ENCODE data around the gene SV2B.
A peak's percentile ranks its signal among the peaks of the same experiment; 100 is the strongest.

SV2B gene

GRCh38 chr15:91222052-91222451 lies 122.0 kb downstream of the SV2B start:
- Histone ChIP-seq H3K9ac (no peak overlapping the region), H3K27ac (no peak overlapping the region), H3K36me3 (ENCODE audit: insufficient read depth) (no peaks in the 10 kb centered on the region), H2AFZ (ENCODE audit: low read depth) (no peak overlapping the region), H3K4me2 (no peak overlapping the region), H3K4me1 (ENCODE audit: low read depth, poor library complexity, severe bottlenecking) (no peaks in the 10 kb centered on the region), H4K20me1 (ENCODE audit: insufficient read depth) (no peaks in the 10 kb centered on the region), H3K27me3 (ENCODE audit: insufficient read depth, low read depth) (no peaks in the 10 kb centered on the region), H3K4me3 (IDR thresholded peaks at IDR 0.05; ENCODE audit: insufficient read depth, low read depth, low read length) (no peak overlapping the region), H3K79me2 (ENCODE audit: insufficient read depth, low read depth) (no peaks in the 10 kb centered on the region)
- TF ChIP-seq CTCF (conservative IDR thresholded peaks at IDR 0.05; ENCODE audit: low read depth, low read length) = no peak

- no peak overlapping the region for H3K4me2 ChIP-seq
- no peak overlapping the region for H3K9ac ChIP-seq
- H3K27ac ChIP-seq = no peak overlapping the region
- H3K27me3 ChIP-seq (ENCODE audit: insufficient read depth, low read depth) = no peaks in the 10 kb centered on the region
- H3K36me3 ChIP-seq (ENCODE audit: insufficient read depth) = no peaks in the 10 kb centered on the region
- no peak for TF ChIP-seq CTCF (conservative IDR thresholded peaks at IDR 0.05; ENCODE audit: low read depth, low read length)
- H3K4me1 ChIP-seq (ENCODE audit: low read depth, poor library complexity, severe bottlenecking) = no peaks in the 10 kb centered on the region
- no peak overlapping the region for H2AFZ ChIP-seq (ENCODE audit: low read depth)
- H3K79me2 ChIP-seq (ENCODE audit: insufficient read depth, low read depth) = no peaks in the 10 kb centered on the region
- H4K20me1 ChIP-seq (ENCODE audit: insufficient read depth) = no peaks in the 10 kb centered on the region
- no peak overlapping the region for H3K4me3 ChIP-seq (IDR thresholded peaks at IDR 0.05; ENCODE audit: insufficient read depth, low read depth, low read length)
Observed at GRCh38 chr15:91223863-91224262, 123.8 kb downstream of the SV2B start.

- H3K79me2 ChIP-seq (ENCODE audit: insufficient read depth, low read depth) = no peaks in the 10 kb centered on the region
- no peaks in the 10 kb centered on the region for H3K27me3 ChIP-seq (ENCODE audit: insufficient read depth, low read depth)
- TF ChIP-seq CTCF (conservative IDR thresholded peaks at IDR 0.05; ENCODE audit: low read depth, low read length) = peak; percentile 79
- no peak overlapping the region for H3K4me3 ChIP-seq (IDR thresholded peaks at IDR 0.05; ENCODE audit: insufficient read depth, low read depth, low read length)
- no peak overlapping the region for H2AFZ ChIP-seq (ENCODE audit: low read depth)
- no peaks in the 10 kb centered on the region for H3K36me3 ChIP-seq (ENCODE audit: insufficient read depth)
- H3K4me1 ChIP-seq (ENCODE audit: low read depth, poor library complexity, severe bottlenecking) = no peaks in the 10 kb centered on the region
- no peak overlapping the region for H3K27ac ChIP-seq
- H3K4me2 ChIP-seq = no peak overlapping the region
- H4K20me1 ChIP-seq (ENCODE audit: insufficient read depth) = no peaks in the 10 kb centered on the region
- no peak overlapping the region for H3K9ac ChIP-seq
Observed at GRCh38 chr15:91224755-91225380, 124.8 kb downstream of the SV2B start.

- Histone ChIP-seq H3K79me2 (ENCODE audit: insufficient read depth, low read depth) (no peaks in the 10 kb centered on the region), H3K4me3 (IDR thresholded peaks at IDR 0.05; ENCODE audit: insufficient read depth, low read depth, low read length) (no peak overlapping the region), H4K20me1 (ENCODE audit: insufficient read depth) (no peaks in the 10 kb centered on the region), H2AFZ (ENCODE audit: low read depth) (no peak overlapping the region), H3K4me1 (ENCODE audit: low read depth, poor library complexity, severe bottlenecking) (no peaks in the 10 kb centered on the region), H3K4me2 (no peak overlapping the region), H3K9ac (no peak overlapping the region), H3K36me3 (ENCODE audit: insufficient read depth) (no peaks in the 10 kb centered on the region), H3K27me3 (ENCODE audit: insufficient read depth, low read depth) (no peaks in the 10 kb centered on the region), H3K27ac (no peak overlapping the region)
- no peak for TF ChIP-seq CTCF (conservative IDR thresholded peaks at IDR 0.05; ENCODE audit: low read depth, low read length)
Observed at GRCh38 chr15:91225741-91226140, 125.7 kb downstream of the SV2B start.
